Measurements from ENCODE around the gene SYT1. TPM values are rescaled to one million over a fixed set of nuclear protein-coding genes. Genes with fewer than 3 reads are reported as not detected.

SYT1 gene
- total RNA-seq, 1 experiment from 2014 or later, result 44.9 TPM

DNA sequence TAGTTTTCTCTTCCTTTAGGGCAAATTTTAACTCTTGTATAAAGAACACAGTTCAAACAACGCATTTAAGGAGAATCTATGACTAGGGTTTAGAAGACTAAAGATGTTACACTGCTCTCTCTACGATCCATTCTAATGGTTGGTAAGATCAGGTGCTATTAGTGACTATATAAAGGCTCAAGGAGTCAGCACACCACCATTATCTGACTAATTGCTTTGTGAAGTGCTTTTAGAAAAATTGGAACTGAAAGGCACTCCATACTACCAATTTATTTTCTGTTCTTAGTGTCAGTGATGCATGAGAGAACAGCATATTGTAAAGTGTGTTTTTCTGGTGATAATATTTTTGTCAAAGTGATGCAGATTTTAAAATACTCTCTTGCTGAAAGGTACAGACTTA, 136.8 kb downstream of the SYT1 start:
- TF ChIP-seq SIN3A (IDR thresholded peaks at IDR 0.05; ENCODE audit: low read depth) (no peak), RAD21 (IDR thresholded peaks at IDR 0.05; ENCODE audit: low read depth) (no peak), YY1 (IDR thresholded peaks at IDR 0.05; ENCODE audit: extremely low read depth, insufficient replicate concordance, low read depth, low read length) (no peak), ZNF274 (IDR thresholded peaks at IDR 0.05; ENCODE audit: low read depth, low read length) (no peak), POLR2A (IDR thresholded peaks at IDR 0.05; ENCODE audit: borderline replicate concordance, extremely low read depth, insufficient read depth, insufficient read length) (no peak), CBX3 (IDR thresholded peaks at IDR 0.05; ENCODE audit: low read depth) (no peak), CEBPB (IDR thresholded peaks at IDR 0.05; ENCODE audit: low read depth) (no peak)
- TF ChIP-seq, protein P1, sequence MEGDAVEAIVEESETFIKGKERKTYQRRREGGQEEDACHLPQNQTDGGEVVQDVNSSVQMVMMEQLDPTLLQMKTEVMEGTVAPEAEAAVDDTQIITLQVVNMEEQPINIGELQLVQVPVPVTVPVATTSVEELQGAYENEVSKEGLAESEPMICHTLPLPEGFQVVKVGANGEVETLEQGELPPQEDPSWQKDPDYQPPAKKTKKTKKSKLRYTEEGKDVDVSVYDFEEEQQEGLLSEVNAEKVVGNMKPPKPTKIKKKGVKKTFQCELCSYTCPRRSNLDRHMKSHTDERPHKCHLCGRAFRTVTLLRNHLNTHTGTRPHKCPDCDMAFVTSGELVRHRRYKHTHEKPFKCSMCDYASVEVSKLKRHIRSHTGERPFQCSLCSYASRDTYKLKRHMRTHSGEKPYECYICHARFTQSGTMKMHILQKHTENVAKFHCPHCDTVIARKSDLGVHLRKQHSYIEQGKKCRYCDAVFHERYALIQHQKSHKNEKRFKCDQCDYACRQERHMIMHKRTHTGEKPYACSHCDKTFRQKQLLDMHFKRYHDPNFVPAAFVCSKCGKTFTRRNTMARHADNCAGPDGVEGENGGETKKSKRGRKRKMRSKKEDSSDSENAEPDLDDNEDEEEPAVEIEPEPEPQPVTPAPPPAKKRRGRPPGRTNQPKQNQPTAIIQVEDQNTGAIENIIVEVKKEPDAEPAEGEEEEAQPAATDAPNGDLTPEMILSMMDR (IDR thresholded peaks at IDR 0.05 in 2 of 3, conservative IDR thresholded peaks at IDR 0.05 in 1 of 3; ENCODE audit: borderline replicate concordance in 1 of 3, insufficient read depth in 1 of 3, low read depth in 2 of 3, low read length in 2 of 3), result no peak
- TF ChIP-seq, protein P2, sequence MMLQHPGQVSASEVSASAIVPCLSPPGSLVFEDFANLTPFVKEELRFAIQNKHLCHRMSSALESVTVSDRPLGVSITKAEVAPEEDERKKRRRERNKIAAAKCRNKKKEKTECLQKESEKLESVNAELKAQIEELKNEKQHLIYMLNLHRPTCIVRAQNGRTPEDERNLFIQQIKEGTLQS (IDR thresholded peaks at IDR 0.05), result no peak
- TF ChIP-seq, protein P3, sequence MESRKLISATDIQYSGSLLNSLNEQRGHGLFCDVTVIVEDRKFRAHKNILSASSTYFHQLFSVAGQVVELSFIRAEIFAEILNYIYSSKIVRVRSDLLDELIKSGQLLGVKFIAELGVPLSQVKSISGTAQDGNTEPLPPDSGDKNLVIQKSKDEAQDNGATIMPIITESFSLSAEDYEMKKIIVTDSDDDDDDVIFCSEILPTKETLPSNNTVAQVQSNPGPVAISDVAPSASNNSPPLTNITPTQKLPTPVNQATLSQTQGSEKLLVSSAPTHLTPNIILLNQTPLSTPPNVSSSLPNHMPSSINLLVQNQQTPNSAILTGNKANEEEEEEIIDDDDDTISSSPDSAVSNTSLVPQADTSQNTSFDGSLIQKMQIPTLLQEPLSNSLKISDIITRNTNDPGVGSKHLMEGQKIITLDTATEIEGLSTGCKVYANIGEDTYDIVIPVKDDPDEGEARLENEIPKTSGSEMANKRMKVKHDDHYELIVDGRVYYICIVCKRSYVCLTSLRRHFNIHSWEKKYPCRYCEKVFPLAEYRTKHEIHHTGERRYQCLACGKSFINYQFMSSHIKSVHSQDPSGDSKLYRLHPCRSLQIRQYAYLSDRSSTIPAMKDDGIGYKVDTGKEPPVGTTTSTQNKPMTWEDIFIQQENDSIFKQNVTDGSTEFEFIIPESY (IDR thresholded peaks at IDR 0.05; ENCODE audit: extremely low read depth, insufficient replicate concordance, low read length), result no peak
- no peak overlapping the region for H2AFZ ChIP-seq (ENCODE audit: low read depth, low read length, poor library complexity, severe bottlenecking)
- no peak overlapping the region for H3K4me2 ChIP-seq (ENCODE audit: low read length)
- no peaks in the 10 kb centered on the region for H3K36me3 ChIP-seq (ENCODE audit: control insufficient read depth in 1 of 2, insufficient read depth in 2 of 2, low read length in 2 of 2)
- ATAC-seq (no peak), DNase-seq (ENCODE audit: low read depth, low spot score) (no peak)
- H3K4me1 ChIP-seq (ENCODE audit: control insufficient read depth in 1 of 2, insufficient read depth in 2 of 2, low read length in 2 of 2), result no peaks in the 10 kb centered on the region
- H3K27me3 ChIP-seq (ENCODE audit: insufficient read depth, low read length), result no peaks in the 10 kb centered on the region
- no peak overlapping the region for H3K9ac ChIP-seq (ENCODE audit: low read length)
- ChIA-PET RAD21 (ENCODE audit: low non-redundant PET in 1 of 2, low total read pairs in 2 of 2, uncharacterized antibody in 2 of 2, unreplicated experiment in 2 of 2) (no interaction called here), POLR2A (no interaction called here), CTCF (no interaction called here)
- intact Hi-C loops (cut with micrococcal nuclease), result loop anchor here (10.0 kb wide), 2 partner anchors 343 to 857 kb away; no protein-coding TSS in a partner anchor
- H3K9me2 ChIP-seq (ENCODE audit: insufficient read depth), result no peaks in the 10 kb centered on the region
- H4K20me1 ChIP-seq (ENCODE audit: insufficient read depth), result no peaks in the 10 kb centered on the region
- no peak overlapping the region for H3K4me3 ChIP-seq (replicated peaks in 1 of 2; ENCODE audit: low read depth in 1 of 2, low read length in 2 of 2)
- H3K27ac ChIP-seq (ENCODE audit: low read depth, low read length), result no peak overlapping the region
- H3K9me3 ChIP-seq (ENCODE audit: control insufficient read depth in 1 of 2, insufficient read depth in 1 of 2, low read depth in 1 of 2, low read length in 2 of 2), result no peaks in the 10 kb centered on the region
- H3K79me2 ChIP-seq (ENCODE audit: insufficient read depth, low read length), result no peaks in the 10 kb centered on the region; the same call in 1 of the 2 replicates
- BruUV-seq (replicated peaks), result no TSS peak

All from HCT116 (cell line).